Keratinocyte (primary cell): ENCODE measurements around the gene CARMIL1. TPM values are rescaled to one million over a fixed set of nuclear protein-coding genes. Genes with fewer than 3 reads are reported as not detected.

Experiments
- DNase-seq: peaks from one replicate; pipeline ENCODE4 v3.0.0-alpha.2; 2011; ENCODE audit warnings: low read depth, missing footprints, low spot score
- FAIRE-seq: peaks from 2 replicates; lab custom pipeline; 2011; peaks lifted over from hg19 to GRCh38; lab: Jason Lieb, UNC
- H2AFZ ChIP-seq: 2 replicates; pipeline ENCODE4 v1.6.0; 2012; ENCODE audit warnings: low read length, control low read depth, inconsistent platforms; ENCODE audit not compliant: control insufficient read depth
- H3K27ac ChIP-seq: 2 replicates; pipeline ENCODE4 v1.5.1; 2011; ENCODE audit warnings: low read length; ENCODE audit not compliant: control insufficient read depth, insufficient read depth
- H3K27me3 ChIP-seq: 3 replicates; pipeline ENCODE4 v1.6.0; 2011; ENCODE audit warnings: low read length; ENCODE audit not compliant: control insufficient read depth, insufficient read depth; ENCODE audit errors: extremely low read depth
- H3K36me3 ChIP-seq, 2 experiments: 2 replicates in 1 of 2; 3 replicates in 1 of 2; pipeline ENCODE4 v1.5.1; 2011; ENCODE audit warnings: low read length in 2 of 2, mild to moderate bottlenecking in 1 of 2; ENCODE audit not compliant: control insufficient read depth in 2 of 2, insufficient read depth in 2 of 2; ENCODE audit errors: extremely low read depth in 1 of 2
- H3K4me1 ChIP-seq: 3 replicates; pipeline ENCODE4 v1.5.1; 2011; ENCODE audit warnings: low read length; ENCODE audit not compliant: control insufficient read depth, insufficient read depth; ENCODE audit errors: extremely low read depth
- H3K4me2 ChIP-seq: 3 replicates; pipeline ENCODE4 v1.6.0; 2011; ENCODE audit warnings: low read depth, low read length; ENCODE audit not compliant: control insufficient read depth, insufficient read depth; ENCODE audit errors: extremely low read depth
- H3K4me3 ChIP-seq, 3 experiments: fragments of 200-600 bp in 1 of 3; sonication (generic) in 1 of 3; 2 replicates in 2 of 3; 3 replicates in 1 of 3; pipeline ENCODE4 v1.5.1; 2011 to 2016; ENCODE audit warnings: low read length in 3 of 3, mild to moderate bottlenecking in 3 of 3, control low read depth in 2 of 3, inconsistent platforms in 1 of 3, low read depth in 1 of 3, mixed read lengths in 1 of 3, mixed run types in 1 of 3, moderate library complexity in 1 of 3; ENCODE audit not compliant: control insufficient read depth in 2 of 3, insufficient read depth in 2 of 3; ENCODE audit errors: extremely low read depth in 1 of 3
- H3K79me2 ChIP-seq: 2 replicates; pipeline ENCODE4 v1.6.0; 2012; ENCODE audit warnings: low read length; ENCODE audit not compliant: control insufficient read depth, insufficient read depth
- H3K9ac ChIP-seq: 3 replicates; pipeline ENCODE4 v1.6.0; 2011; ENCODE audit warnings: low read length; ENCODE audit not compliant: control insufficient read depth, insufficient read depth; ENCODE audit errors: extremely low read depth
- H3K9me1 ChIP-seq: 3 replicates; pipeline ENCODE4 v1.6.0; 2011; ENCODE audit warnings: low read length; ENCODE audit not compliant: control insufficient read depth, insufficient read depth; ENCODE audit errors: extremely low read depth
- H3K9me3 ChIP-seq: 2 replicates; pipeline ENCODE4 v1.5.1; 2012; ENCODE audit warnings: low read depth, low read length; ENCODE audit not compliant: control insufficient read depth
- H4K20me1 ChIP-seq: 3 replicates; pipeline ENCODE4 v1.6.0; 2011; ENCODE audit warnings: low read length; ENCODE audit not compliant: control insufficient read depth, insufficient read depth; ENCODE audit errors: extremely low read depth
- CTCF ChIP-seq, 3 experiments: IDR thresholded peaks in 1 of 3; conservative IDR thresholded peaks in 1 of 3; optimal IDR thresholded peaks in 1 of 3; 2 replicates in 2 of 3; 3 replicates in 1 of 3; pipeline versions ENCODE3 to v1.5.1; 2011; ENCODE audit warnings: low read length in 3 of 3, mild to moderate bottlenecking in 3 of 3, moderate library complexity in 2 of 3, control low read depth in 1 of 3, inconsistent platforms in 1 of 3; ENCODE audit not compliant: insufficient read depth in 2 of 3; ENCODE audit errors: extremely low read depth in 1 of 3
- EZH2 ChIP-seq: IDR thresholded peaks from one replicate; pipeline ENCODE4 v1.6.1; 2012; ENCODE audit warnings: inconsistent platforms, mild to moderate bottlenecking, low read length, moderate library complexity
- dilution Hi-C: fragments of 300-500 bp; cut with MboI; formaldehyde crosslinking; loops from one replicate; pipeline ENCODE4 v1.7.0; 2020; ENCODE audit warnings: low sequenced_read_pairs; ENCODE audit not compliant: extremely low pct_ligation_motif_present
- polyA plus RNA-seq, 5 experiments: library from polyadenylated mRNA; depleted of rRNA in 3 of 5; stranded (reverse) in 3 of 5; stranded (forward) in 1 of 5; unstranded in 1 of 5; fragments of >200 nt; gene quantifications; 1 replicate in 1 of 5; 2 replicates in 3 of 5; 3 replicates in 1 of 5; pipeline versions ENCODE4 v1.2.1 to v1.2.3, GENCODE V29; 2011 to 2012; ENCODE audit warnings: missing spikeins in 2 of 5, low read depth in 1 of 5, low replicate concordance in 1 of 5

Gene CARMIL1
- polyA plus RNA-seq, 1 donor (not counting 4 experiments of a cell fraction or from before 2014, with no cell fraction given) = 18.9 TPM

- Histone ChIP-seq H3K27ac (no peak overlapping the region), H3K9ac (no peak overlapping the region), H3K4me3 (no peak overlapping the region), H3K4me1 (no peaks in the 10 kb centered on the region), H3K36me3 (peaks cover 0 to 3% of the 10 kb centered on the region in 2 experiments), H3K9me1 (no peaks in the 10 kb centered on the region), H3K27me3 (no peaks in the 10 kb centered on the region), H3K4me2 (no peak overlapping the region), H2AFZ (no peak overlapping the region), H3K9me3 (no peaks in the 10 kb centered on the region), H4K20me1 (no peaks in the 10 kb centered on the region), H3K79me2 (no peaks in the 10 kb centered on the region)
- FAIRE-seq (no peak), DNase-seq (no peak)
- TF ChIP-seq CTCF (optimal IDR thresholded peaks at IDR 0.05 in 1 of 3, IDR thresholded peaks at IDR 0.05 in 1 of 3, conservative IDR thresholded peaks at IDR 0.05 in 1 of 3; ENCODE audit: extremely low read depth in 1 of 3, insufficient read depth in 2 of 3, low read length in 3 of 3) (no peak), EZH2 (no peak)
- dilution Hi-C loops = no loop called here
Measured at GRCh38 chr6:25439368-25439767, 160.2 kb downstream of the CARMIL1 start.

- H3K9ac ChIP-seq = no peak overlapping the region
- no peak overlapping the region for H3K4me3 ChIP-seq
- H3K9me3 ChIP-seq = no peaks in the 10 kb centered on the region
- H4K20me1 ChIP-seq = no peaks in the 10 kb centered on the region
- H3K27ac ChIP-seq = no peak overlapping the region
- peaks cover 0 to 1% of the 10 kb centered on the region in 2 experiments for H3K36me3 ChIP-seq
- DNase-seq = no peak
- no peak overlapping the region for H2AFZ ChIP-seq
- H3K4me1 ChIP-seq = peaks cover 5% of the 10 kb centered on the region
- no peaks in the 10 kb centered on the region for H3K9me1 ChIP-seq
- H3K79me2 ChIP-seq = no peaks in the 10 kb centered on the region
- dilution Hi-C loops = no loop called here
- FAIRE-seq = no peak
- no peaks in the 10 kb centered on the region for H3K27me3 ChIP-seq
- TF ChIP-seq CTCF (optimal IDR thresholded peaks at IDR 0.05 in 1 of 3, IDR thresholded peaks at IDR 0.05 in 1 of 3, conservative IDR thresholded peaks at IDR 0.05 in 1 of 3; ENCODE audit: extremely low read depth in 1 of 3, insufficient read depth in 2 of 3, low read length in 3 of 3) (no peak), EZH2 (no peak)
- H3K4me2 ChIP-seq = no peak overlapping the region
Measured at GRCh38 chr6:25441663-25442270, 162.6 kb downstream of the CARMIL1 start.
